Bronchial epithelial cell (primary cell): ENCODE results near the gene SETBP1. TPM values are rescaled to one million over a fixed set of nuclear protein-coding genes. Genes with fewer than 3 reads are reported as not detected.

Source experiments
- DNase-seq: peaks from one replicate; pipeline ENCODE4 v3.0.0-alpha.2; 2010; ENCODE audit warnings: low read depth
- FAIRE-seq: peaks from 2 replicates; lab custom pipeline; 2011; peaks lifted over from hg19 to GRCh38; lab: Jason Lieb, UNC
- H3K27me3 ChIP-seq: 2 replicates; pipeline ENCODE4 v1.5.1; 2011; ENCODE audit warnings: low read length; ENCODE audit not compliant: control insufficient read depth, insufficient read depth
- H3K36me3 ChIP-seq: 2 replicates; pipeline ENCODE4 v1.5.1; 2011; ENCODE audit warnings: low read length; ENCODE audit not compliant: control insufficient read depth, insufficient read depth
- H3K4me3 ChIP-seq: 2 replicates; pipeline ENCODE4 v1.5.1; 2011; ENCODE audit warnings: mild to moderate bottlenecking, low read depth, low read length, control low read depth
- CTCF ChIP-seq: IDR thresholded peaks from 2 replicates; pipeline ENCODE4 v1.5.1; 2011; ENCODE audit warnings: mild to moderate bottlenecking, moderate library complexity, low read length, control low read depth, inconsistent platforms; ENCODE audit not compliant: insufficient read depth, severe bottlenecking
- total RNA-seq: library from RNA; depleted of rRNA; stranded (reverse); fragments of >200 nt; gene quantifications from 2 replicates; pipeline ENCODE4 v1.2.1, GENCODE V29; 2014

The SETBP1 gene
- total RNA-seq, 1 donor from 2014 or later = 1.8 TPM

GRCh38 chr18:45085916-45086624, 405.4 kb downstream of the SETBP1 start:
- Histone ChIP-seq H3K36me3 (no peaks in the 10 kb centered on the region), H3K4me3 (no peak overlapping the region), H3K27me3 (no peaks in the 10 kb centered on the region)
- FAIRE-seq (no peak), DNase-seq (peak; percentile 56)
- no peak for TF ChIP-seq CTCF

GRCh38 chr18:45086777-45087176, 406.1 kb downstream of the SETBP1 start:
- no peak for FAIRE-seq
- no peak for TF ChIP-seq CTCF
- H3K4me3 ChIP-seq = no peak overlapping the region
- H3K36me3 ChIP-seq = no peaks in the 10 kb centered on the region
- H3K27me3 ChIP-seq = no peaks in the 10 kb centered on the region
- DNase-seq = no peak

- TF ChIP-seq CTCF = no peak
- DNase-seq (no peak), FAIRE-seq (no peak)
- Histone ChIP-seq H3K36me3 (no peaks in the 10 kb centered on the region), H3K4me3 (no peak overlapping the region), H3K27me3 (no peaks in the 10 kb centered on the region)
Observed at GRCh38 chr18:45090526-45091140, 409.9 kb downstream of the SETBP1 start.

- no peak for TF ChIP-seq CTCF
- DNase-seq (no peak), FAIRE-seq (no peak)
- no peaks in the 10 kb centered on the region for H3K36me3 ChIP-seq
- peaks cover 2% of the 10 kb centered on the region for H3K27me3 ChIP-seq
- no peak overlapping the region for H3K4me3 ChIP-seq
Observed at GRCh38 chr18:45100321-45101105, 419.8 kb downstream of the SETBP1 start.

GRCh38 chr18:45102126-45102525, 421.4 kb downstream of the SETBP1 start:
- DNase-seq (no peak), FAIRE-seq (no peak)
- Histone ChIP-seq H3K27me3 (peaks cover 2% of the 10 kb centered on the region), H3K4me3 (no peak overlapping the region), H3K36me3 (no peaks in the 10 kb centered on the region)
- no peak for TF ChIP-seq CTCF
